IgD-negative memory B cell (primary cell): ENCODE data around the gene NRM. TPM values are rescaled to one million over a fixed set of nuclear protein-coding genes. Genes with fewer than 3 reads are reported as not detected.
A peak's percentile ranks its signal among the peaks of the same experiment; 100 is the strongest.
"Not testable (repeated sequence)": the region's sequence is repeated elsewhere in the genome, so short reads cannot be mapped to it uniquely, and the experiment has no call there.

Experiments used
- H3K27ac Mint-ChIP-seq, 3 donors: one replicate each; pipeline ENCODE4 v1.8.0; 2020 to 2022; ENCODE audit warnings: mild to moderate bottlenecking in 3 of 3, mixed read lengths in 3 of 3, moderate library complexity in 1 of 3
- H3K27me3 Mint-ChIP-seq: one replicate; pipeline ENCODE4 v1.8.0; 2021; ENCODE audit warnings: mixed read lengths
- H3K36me3 Mint-ChIP-seq: one replicate; pipeline ENCODE4 v1.8.0; 2020; ENCODE audit warnings: mild to moderate bottlenecking, mixed read lengths
- H3K4me1 Mint-ChIP-seq, 3 donors: one replicate each; pipeline ENCODE4 v1.8.0; 2020 to 2022; ENCODE audit warnings: mixed read lengths in 3 of 3, mild to moderate bottlenecking in 1 of 3
- H3K4me3 Mint-ChIP-seq, 4 donors: one replicate each; pipeline ENCODE4 v1.8.0; 2020 to 2022; ENCODE audit warnings: mild to moderate bottlenecking in 4 of 4, mixed read lengths in 4 of 4, moderate library complexity in 3 of 4
- H3K9me3 Mint-ChIP-seq, 3 donors: one replicate each; pipeline ENCODE4 v1.8.0; 2020 to 2021; ENCODE audit warnings: mixed read lengths in 3 of 3, mild to moderate bottlenecking in 1 of 3
- polyA plus RNA-seq: library from polyadenylated mRNA; unstranded; fragments of 300-500 nt; fragmentation: Illumina TruSeq; gene quantifications from one replicate; pipeline ENCODE4 v1.2.3, GENCODE V29; 2021

NRM gene, protein sequence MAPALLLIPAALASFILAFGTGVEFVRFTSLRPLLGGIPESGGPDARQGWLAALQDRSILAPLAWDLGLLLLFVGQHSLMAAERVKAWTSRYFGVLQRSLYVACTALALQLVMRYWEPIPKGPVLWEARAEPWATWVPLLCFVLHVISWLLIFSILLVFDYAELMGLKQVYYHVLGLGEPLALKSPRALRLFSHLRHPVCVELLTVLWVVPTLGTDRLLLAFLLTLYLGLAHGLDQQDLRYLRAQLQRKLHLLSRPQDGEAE
- 56.1 TPM for polyA plus RNA-seq

DNA sequence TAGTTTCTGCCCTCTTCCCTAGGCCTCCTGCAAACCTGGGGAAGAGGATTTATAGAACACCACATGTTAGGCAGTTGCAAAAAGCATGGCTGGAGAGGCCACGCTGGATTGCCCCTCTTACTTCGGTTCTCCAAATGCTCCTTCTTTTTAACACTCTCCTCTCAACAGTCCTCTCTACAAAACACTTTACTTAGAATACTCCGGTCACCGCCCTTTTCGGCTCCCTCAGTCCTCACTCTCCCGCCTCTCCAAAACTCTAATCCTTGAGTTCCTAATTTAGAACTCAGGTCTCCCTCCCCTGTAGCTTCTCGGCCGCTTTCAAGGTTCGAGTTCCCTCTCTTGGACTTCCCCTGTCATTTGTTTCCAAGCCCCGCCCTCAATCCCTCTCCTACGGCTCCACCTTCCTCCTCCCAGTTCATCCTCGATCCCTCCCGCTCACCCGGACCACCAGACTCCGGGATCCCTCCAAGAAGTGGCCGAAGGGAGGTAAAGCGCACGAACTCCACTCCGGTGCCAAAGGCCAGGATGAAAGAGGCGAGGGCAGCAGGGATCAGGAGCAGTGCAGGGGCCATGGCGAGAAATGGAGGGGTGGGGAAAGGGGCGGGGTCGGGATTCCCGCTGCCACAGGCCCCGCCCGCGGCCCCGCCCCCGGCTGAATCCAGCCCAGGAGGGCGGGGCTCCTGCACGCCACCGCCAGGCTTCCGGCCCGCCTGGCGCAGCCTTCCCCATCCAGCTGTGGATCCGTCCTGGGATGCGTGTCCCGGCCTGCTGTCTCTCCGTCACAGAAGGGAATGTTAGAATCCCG is at the start of gene NRM:
NRM (minus strand) TSS at position 582 of the 805 bp plus-strand sequence; CDS start at position 572, 10 bp downstream.
- H3K9me3 Mint-ChIP-seq: no peaks in the 10 kb centered on the region
- H3K4me3 Mint-ChIP-seq: peak within 1 kb of the TSS; percentile 99 to 100 (median 100)
- no peaks in the 10 kb centered on the region for H3K27me3 Mint-ChIP-seq
- peak within 1 kb of the TSS; percentile 98 to 100 (median 98) for H3K27ac Mint-ChIP-seq
- peaks cover 33 to 38% (median 35%) of the 10 kb centered on the region in 3 donors for H3K4me1 Mint-ChIP-seq
- peaks cover 3% of the 10 kb centered on the region for H3K36me3 Mint-ChIP-seq

GRCh38 chr6:30740540-30740870 is 49.7 kb upstream of the NRM start:
- Mint-ChIP-seq H3K27me3 (peaks cover 1% of the 10 kb centered on the region), H3K9me3 (no peaks in the 10 kb centered on the region), H3K4me1 (peaks cover 34 to 51% (median 40%) of the 10 kb centered on the region in 3 donors), H3K36me3 (no peaks in the 10 kb centered on the region), H3K27ac (peak overlapping the region in 1 of 3 donors; percentile 3), H3K4me3 (peak overlapping the region in 2 of 4 donors; percentile 56 to 79)

DNA sequence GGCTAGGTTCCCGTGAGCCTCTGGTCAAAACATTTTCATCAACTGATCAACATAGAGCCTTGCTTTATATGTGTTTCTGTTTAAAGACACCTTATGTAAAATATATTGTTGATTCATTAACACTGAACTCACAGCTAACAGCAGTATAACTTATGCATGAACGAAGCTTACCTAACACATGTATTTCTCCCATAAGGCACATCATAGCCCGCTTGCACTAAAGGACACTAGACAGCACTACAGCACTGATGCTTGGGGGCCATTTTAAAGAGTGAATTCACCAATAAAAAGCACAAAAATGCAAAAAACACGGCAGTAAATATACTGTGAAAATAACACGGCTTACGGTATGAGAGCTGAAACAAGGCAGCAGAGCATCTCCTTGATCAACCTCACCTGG is 47.7 kb upstream of the NRM start:
- H3K27me3 Mint-ChIP-seq: peaks cover 1% of the 10 kb centered on the region
- H3K9me3 Mint-ChIP-seq: no peaks in the 10 kb centered on the region
- no peak overlapping the region for H3K27ac Mint-ChIP-seq
- peak overlapping the region in 1 of 4 donors; percentile 71 for H3K4me3 Mint-ChIP-seq
- H3K36me3 Mint-ChIP-seq: no peaks in the 10 kb centered on the region
- peaks cover 32 to 48% (median 38%) of the 10 kb centered on the region in 3 donors for H3K4me1 Mint-ChIP-seq

DNA sequence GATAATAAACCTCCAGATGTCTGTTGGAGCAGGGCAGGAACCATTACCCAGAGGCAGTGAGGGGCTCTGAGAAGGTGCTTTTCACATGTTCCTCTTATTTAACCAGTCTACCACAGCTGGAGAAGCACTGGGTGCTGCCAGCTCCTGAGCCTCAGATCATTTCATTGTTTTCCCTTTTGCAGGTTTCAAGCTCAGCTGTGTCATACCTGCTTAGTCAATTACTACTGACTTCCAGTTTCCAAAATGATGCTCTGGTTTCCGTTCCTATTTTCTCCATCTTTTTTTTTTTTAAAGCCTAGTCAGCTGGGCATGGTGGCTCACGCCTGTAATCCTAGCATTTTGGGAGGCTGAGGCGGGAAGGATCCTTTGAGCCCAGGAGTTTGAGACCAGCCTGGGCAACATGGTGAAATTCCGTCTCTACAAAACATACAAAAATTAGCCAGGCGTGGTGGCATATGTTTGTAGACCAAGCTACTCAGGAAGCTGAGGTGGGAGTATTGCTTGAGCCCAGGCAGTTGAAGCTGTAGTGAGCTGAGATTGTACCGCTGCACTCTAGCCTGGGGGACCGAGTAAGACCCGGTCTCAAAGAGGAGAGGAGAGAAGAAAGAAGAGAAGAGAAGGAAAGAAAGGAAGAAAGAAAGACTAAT is 45.0 kb upstream of the NRM start:
- Mint-ChIP-seq H3K9me3 (no peaks in the 10 kb centered on the region), H3K36me3 (no peaks in the 10 kb centered on the region), H3K4me1 (peaks cover 27 to 36% (median 30%) of the 10 kb centered on the region in 3 donors), H3K4me3 (peak overlapping the region; percentile 44 to 85 (median 73)), H3K27me3 (peaks cover 1% of the 10 kb centered on the region), H3K27ac (peak overlapping the region; percentile 40 to 96 (median 60))

GRCh38 chr6:30732237-30732943 is 41.6 kb upstream of the NRM start:
- H3K36me3 Mint-ChIP-seq: no peaks in the 10 kb centered on the region
- H3K27ac Mint-ChIP-seq: no peak overlapping the region
- peaks cover 24 to 31% (median 31%) of the 10 kb centered on the region in 3 donors for H3K4me1 Mint-ChIP-seq
- H3K4me3 Mint-ChIP-seq: no peak overlapping the region
- H3K9me3 Mint-ChIP-seq: no peaks in the 10 kb centered on the region
- peaks cover 1% of the 10 kb centered on the region for H3K27me3 Mint-ChIP-seq

DNA sequence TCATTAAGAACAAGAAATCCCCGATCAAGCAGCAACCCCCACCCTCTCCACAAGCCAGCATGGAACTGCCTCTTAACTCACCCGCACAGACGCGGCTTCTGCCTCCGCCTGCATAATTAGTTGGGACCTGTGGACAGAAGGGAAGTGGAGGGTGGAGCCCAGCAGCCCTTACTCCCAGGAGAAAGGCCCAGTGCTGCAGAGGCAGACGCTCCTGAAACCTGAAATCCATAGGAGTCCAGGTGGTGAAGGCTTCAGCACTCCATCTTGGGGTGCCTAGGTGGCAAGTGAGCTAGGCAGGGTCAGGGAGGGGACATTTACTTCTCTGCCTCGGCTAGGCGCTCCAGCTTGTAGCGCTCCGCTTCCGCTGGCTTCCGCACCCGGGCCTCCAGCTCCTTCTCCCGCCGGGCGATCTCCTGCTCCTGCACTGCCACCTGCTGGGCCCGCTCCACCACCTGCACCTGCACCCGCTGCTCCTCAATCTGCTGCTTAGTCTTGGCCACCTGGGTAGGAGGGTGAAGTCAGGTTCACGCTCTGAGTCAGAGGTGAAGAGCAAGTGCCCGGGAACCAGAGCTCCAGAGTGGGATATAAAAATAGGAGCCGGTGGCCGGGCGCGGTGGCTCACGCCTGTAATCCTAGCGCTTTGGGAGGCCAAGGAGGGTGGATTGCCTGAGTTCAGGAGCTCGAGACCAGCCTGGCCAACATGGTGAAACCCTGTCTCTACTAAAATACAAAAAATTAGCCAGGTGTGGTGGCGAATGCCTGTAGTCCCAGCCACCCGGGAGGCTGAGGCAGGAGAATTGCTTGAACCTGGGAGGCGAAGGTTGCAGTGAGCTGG is 40.0 kb upstream of the NRM start:
- Mint-ChIP-seq H3K36me3 (no peaks in the 10 kb centered on the region), H3K4me3 (peak overlapping the region in 1 of 4 donors; percentile 68), H3K4me1 (peaks cover 14 to 18% (median 16%) of the 10 kb centered on the region in 3 donors), H3K27me3 (no peaks in the 10 kb centered on the region), H3K9me3 (no peaks in the 10 kb centered on the region), H3K27ac (peak overlapping the region in 2 of 3 donors; percentile 10 to 76)

GRCh38 chr6:30727920-30728553 is 37.3 kb upstream of the NRM start:
- peaks cover 22 to 29% (median 26%) of the 10 kb centered on the region in 3 donors for H3K4me1 Mint-ChIP-seq
- H3K27ac Mint-ChIP-seq: peak overlapping the region in 2 of 3 donors; percentile 31 to 82
- no peaks in the 10 kb centered on the region for H3K9me3 Mint-ChIP-seq
- H3K4me3 Mint-ChIP-seq: no peak overlapping the region
- H3K36me3 Mint-ChIP-seq: peaks cover 3% of the 10 kb centered on the region
- H3K27me3 Mint-ChIP-seq: no peaks in the 10 kb centered on the region

DNA sequence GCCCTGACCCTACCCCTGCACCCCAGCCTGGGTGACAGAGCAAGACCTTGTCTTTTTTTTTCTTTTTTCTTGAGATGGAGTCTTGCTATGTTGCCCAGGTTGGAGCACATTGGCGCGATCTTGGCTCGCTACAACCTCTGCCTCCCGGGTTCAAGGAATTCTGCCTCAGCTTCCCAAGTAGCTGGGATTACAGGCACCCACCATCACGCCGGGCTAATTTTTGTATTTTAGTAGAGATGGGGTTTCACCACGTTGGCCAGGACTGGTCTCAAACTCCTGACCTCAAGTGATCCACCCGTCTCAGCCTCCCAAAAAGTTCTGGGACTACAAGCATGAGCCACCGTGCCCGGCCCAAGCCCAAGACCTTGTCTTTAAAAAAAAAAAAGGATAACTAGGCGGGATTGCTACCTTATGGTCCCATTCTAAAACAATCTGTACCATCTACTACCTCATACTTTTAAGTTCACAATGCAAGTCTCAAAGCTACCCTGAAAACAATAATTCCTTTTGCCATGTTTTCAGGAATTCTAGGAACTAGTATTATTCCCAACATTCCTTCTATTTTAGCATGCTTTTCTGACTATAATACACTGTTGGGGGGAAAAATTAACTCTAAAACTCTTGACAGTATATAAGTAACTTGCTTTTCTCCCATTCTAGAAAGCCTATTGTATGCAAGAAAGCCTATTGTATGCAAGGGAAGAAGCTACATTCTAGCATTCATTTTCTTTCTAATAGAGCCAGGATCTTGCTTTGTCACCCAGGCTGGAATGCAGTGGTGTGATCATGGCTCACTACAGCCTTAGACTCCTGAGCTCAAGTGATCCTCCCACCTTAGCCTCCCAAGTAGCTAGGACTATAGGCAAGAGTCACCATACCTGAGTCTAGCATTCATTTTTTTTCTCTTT is 36.0 kb upstream of the NRM start:
- H3K4me1 Mint-ChIP-seq: peaks cover 26 to 37% (median 34%) of the 10 kb centered on the region in 3 donors
- peak overlapping the region in 1 of 4 donors; percentile 52 for H3K4me3 Mint-ChIP-seq
- H3K36me3 Mint-ChIP-seq: peaks cover 3% of the 10 kb centered on the region
- H3K9me3 Mint-ChIP-seq: no peaks in the 10 kb centered on the region
- no peaks in the 10 kb centered on the region for H3K27me3 Mint-ChIP-seq
- H3K27ac Mint-ChIP-seq: peak overlapping the region in 1 of 3 donors; percentile 53

DNA sequence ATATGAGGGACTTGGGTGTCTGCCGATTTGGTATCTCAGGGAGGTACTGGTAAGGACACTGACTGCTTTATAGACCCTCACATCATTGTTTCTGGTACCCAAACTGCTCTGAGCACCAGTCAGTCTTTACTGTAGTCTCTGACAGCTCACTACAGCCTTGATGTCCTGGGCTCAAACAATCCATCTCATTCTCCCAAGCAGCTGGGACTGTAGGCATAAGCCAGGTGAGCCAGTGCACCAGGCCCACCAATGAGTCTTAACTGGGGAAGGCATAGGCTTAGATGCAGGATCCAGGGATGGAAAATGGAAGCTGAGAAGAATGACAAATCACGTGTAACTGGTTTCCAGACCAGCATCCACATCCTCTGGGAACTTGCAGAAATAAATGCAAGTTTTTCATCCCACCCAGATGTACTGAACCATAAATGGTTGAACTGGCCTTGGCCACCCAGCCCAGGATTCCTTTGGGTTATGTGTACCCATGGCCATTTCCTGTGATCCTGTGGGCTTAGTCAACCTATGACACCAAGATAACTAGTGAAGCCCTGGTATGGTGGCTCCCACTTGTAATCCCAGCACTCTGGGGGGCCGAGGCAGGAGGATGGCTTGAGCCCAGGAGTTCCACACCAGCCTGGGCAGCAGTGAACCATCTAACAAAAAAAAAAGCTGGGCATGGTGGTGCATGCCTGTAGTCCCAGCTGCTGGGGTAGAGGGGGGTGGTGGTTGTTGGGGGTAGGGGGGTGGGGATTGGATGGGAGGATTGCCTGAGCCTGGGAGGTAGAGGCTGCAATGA is 35.1 kb upstream of the NRM start:
- H3K27ac Mint-ChIP-seq: peak overlapping the region in 1 of 3 donors; percentile 98
- no peak overlapping the region for H3K4me3 Mint-ChIP-seq
- H3K27me3 Mint-ChIP-seq: no peaks in the 10 kb centered on the region
- peaks cover 3% of the 10 kb centered on the region for H3K36me3 Mint-ChIP-seq
- H3K9me3 Mint-ChIP-seq: no peaks in the 10 kb centered on the region
- H3K4me1 Mint-ChIP-seq: peaks cover 25 to 38% (median 34%) of the 10 kb centered on the region in 3 donors

GRCh38 chr6:30724906-30725667 is 34.3 kb upstream of the NRM start:
- Mint-ChIP-seq H3K4me1 (peaks cover 20 to 39% (median 25%) of the 10 kb centered on the region in 3 donors), H3K27me3 (no peaks in the 10 kb centered on the region), H3K4me3 (peak overlapping the region in 2 of 4 donors; percentile 28 to 41), H3K9me3 (no peaks in the 10 kb centered on the region), H3K36me3 (peaks cover 3% of the 10 kb centered on the region), H3K27ac (peak overlapping the region; percentile 72 to 98 (median 86))

DNA sequence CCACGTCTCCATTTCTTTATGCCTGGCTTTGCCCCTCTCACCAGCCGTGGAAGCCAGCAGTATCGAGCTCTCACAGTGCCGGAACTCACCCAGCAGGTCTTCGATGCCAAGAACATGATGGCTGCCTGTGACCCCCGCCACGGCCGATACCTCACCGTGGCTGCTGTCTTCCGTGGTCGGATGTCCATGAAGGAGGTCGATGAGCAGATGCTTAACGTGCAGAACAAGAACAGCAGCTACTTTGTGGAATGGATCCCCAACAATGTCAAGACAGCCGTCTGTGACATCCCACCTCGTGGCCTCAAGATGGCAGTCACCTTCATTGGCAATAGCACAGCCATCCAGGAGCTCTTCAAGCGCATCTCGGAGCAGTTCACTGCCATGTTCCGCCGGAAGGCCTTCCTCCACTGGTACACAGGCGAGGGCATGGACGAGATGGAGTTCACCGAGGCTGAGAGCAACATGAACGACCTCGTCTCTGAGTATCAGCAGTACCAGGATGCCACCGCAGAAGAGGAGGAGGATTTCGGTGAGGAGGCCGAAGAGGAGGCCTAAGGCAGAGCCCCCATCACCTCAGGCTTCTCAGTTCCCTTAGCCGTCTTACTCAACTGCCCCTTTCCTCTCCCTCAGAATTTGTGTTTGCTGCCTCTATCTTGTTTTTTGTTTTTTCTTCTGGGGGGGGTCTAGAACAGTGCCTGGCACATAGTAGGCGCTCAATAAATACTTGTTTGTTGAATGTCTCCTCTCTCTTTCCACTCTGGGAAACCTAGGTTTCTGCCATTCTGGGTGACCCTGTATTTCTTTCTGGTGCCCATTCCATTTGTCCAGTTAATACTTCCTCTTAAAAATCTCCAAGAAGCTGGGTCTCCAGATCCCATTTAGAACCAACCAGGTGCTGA is 33.3 kb upstream of the NRM start:
- Mint-ChIP-seq H3K27ac (peak overlapping the region in 2 of 3 donors; percentile 92 to 98), H3K4me1 (peaks cover 24 to 44% (median 33%) of the 10 kb centered on the region in 3 donors), H3K4me3 (peak overlapping the region in 3 of 4 donors; percentile 70 to 96 (median 74))
- H3K36me3 Mint-ChIP-seq, H3K27me3 Mint-ChIP-seq, H3K9me3 Mint-ChIP-seq: not testable (repeated sequence)
